Aortic smooth muscle cell (primary cell): ENCODE data around the gene AWAT1. TPM values are rescaled to one million over a fixed set of nuclear protein-coding genes. Genes with fewer than 3 reads are reported as not detected.

Source experiments
- total RNA-seq: library from RNA; depleted of rRNA; stranded (reverse); fragments of >200 nt; gene quantifications from 2 replicates; pipeline ENCODE4 v1.2.3, GENCODE V29; 2014

AWAT1 gene
- not detected in 2 replicates for total RNA-seq

DNA sequence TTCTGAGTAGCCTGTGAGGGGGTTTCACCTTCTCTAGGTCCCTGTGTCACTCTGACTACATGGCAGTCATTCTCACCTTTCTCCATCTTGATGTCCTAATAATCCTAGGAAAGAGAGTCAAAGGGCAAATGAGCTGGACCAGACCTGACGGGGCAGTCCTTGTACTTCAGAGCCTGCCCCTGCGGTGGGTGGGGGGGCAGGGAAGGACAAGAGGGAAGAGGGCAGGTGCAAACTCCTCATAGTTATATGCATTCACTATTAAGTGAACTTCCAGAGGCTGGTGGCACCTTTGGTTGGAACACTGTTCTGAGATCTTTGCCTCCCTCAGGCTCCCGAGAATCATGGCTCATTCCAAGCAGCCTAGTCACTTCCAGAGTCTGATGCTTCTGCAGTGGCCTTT is at the start of gene AWAT1:
Gene AWAT1, plus strand, starts transcription at position 301 of the 400 bp plus-strand sequence. Its CDS starts 41 bp downstream, at position 342.

DNA sequence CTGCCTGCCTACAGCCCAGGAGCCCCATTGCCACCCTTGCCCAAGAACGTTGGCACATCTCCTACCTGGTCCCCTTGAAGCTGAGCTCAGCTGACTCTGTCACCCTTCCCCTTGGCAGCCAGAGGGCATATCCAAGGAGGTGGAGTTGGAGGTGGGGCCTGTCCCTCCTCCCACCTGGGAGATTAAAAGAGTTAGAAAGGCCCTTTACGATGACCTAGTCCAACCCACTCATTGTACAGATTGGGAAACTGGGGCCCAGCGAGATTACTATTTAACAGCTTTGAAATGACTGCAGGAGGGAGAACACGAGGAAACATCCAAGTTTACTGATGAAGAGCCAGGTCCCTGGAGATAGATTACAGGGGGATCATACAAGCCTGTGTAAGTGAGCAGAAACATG is 25.6 kb downstream of the AWAT1 start, which contains the start of gene P2RY4:
Gene P2RY4, minus strand, starts transcription at position 101 of the 400 bp plus-strand sequence. CDS start 580 bp downstream, outside the sequence.

DNA sequence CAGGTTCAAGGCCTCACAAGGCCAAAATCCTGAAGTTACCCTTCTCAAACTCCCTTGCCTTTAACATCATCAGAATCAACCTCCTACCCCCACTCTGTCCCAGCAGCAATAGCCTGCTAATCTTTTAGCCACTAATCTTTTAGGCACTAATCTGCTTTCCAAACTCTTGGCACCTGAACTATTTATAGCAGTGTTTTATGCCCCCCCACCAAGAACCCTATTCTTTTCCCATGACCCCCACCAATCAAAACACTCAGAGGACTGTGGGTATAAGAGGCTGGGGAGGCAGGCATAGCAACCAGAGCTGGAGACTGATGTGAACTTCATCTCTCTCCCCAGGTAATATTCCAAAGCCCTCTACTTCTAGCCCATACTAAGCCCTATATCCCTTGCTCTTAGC is 33.6 kb downstream of the AWAT1 start, which contains the start of gene ARR3:
Gene ARR3, plus strand, starts transcription at position 301 of the 400 bp plus-strand sequence. CDS start 1,052 bp downstream, outside the sequence.

DNA sequence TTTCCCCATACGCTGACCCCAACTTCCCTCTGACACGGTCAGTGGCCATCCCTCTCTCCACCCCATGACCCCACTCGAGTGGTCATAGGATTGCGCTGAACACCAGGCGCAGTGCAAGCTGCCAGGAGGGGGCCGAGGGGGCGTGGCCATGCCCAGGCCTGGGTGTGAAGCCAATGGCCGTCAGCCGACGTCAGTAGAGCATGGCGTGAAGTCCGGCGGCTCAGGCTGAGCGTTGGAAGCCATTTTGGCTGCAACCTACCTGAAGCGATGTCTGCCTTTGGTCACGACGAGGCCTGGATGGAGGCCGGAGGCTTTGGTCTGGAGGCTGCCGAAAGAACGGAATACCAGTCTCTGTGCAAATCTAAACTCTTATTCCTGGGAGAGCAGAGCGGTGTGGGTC is 47.5 kb downstream of the AWAT1 start, which contains the start of gene RAB41:
Gene RAB41, plus strand, starts transcription at position 222 of the 400 bp plus-strand sequence. Its CDS starts 46 bp downstream, at position 268.

Other genes with a start within 250 kb of the AWAT1 start
- gene AWAT2, start 184.7 kb upstream of the AWAT1 start, total RNA-seq: 0.06 and 0.13 TPM in 2 replicates
- gene OTUD6A, start 172.2 kb upstream of the AWAT1 start, total RNA-seq: not detected in 2 replicates
- 63.0 and 67.0 TPM in 2 replicates for gene IGBP1, start 101.2 kb upstream of the AWAT1 start, total RNA-seq
- not detected in 2 replicates for gene DGAT2L6, start 57.2 kb upstream of the AWAT1 start, total RNA-seq
- 0.19 TPM in 1 of 2 replicates, not detected in the other for gene P2RY4, start 25.5 kb downstream of the AWAT1 start, total RNA-seq
- gene ARR3, start 33.7 kb downstream of the AWAT1 start, total RNA-seq: not detected in 2 replicates
- gene RAB41, start 47.5 kb downstream of the AWAT1 start, total RNA-seq: not detected in 2 replicates
- 51.5 and 55.1 TPM in 2 replicates for gene PDZD11, start 55.3 kb downstream of the AWAT1 start, total RNA-seq
- gene KIF4A, start 55.4 kb downstream of the AWAT1 start, total RNA-seq: 11.4 and 16.4 TPM in 2 replicates
- not detected in 2 replicates for gene GDPD2, start 188.7 kb downstream of the AWAT1 start, total RNA-seq
- gene DLG3, start 210.2 kb downstream of the AWAT1 start, total RNA-seq: 37.7 and 47.4 TPM in 2 replicates